DOHH2 (cell line): ENCODE results near the gene ACTA2.

Experiments
- EZH2phosphoT487 ChIP-seq: fragments of 200-600 bp; sonication (generic); IDR thresholded peaks from 2 replicates; pipeline ENCODE4 v1.6.1; 2017; ENCODE audit warnings: borderline replicate concordance, mild to moderate bottlenecking, antibody characterized with exemption, low read length, moderate library complexity, mixed read lengths
- TF ChIP-seq, protein P1 (sequence below): fragments of 200-600 bp; sonication (generic); IDR thresholded peaks from one replicate; pipeline ENCODE4 v1.5.1; 2014; ENCODE audit warnings: antibody characterized with exemption, mild to moderate bottlenecking, low read depth, low read length; ENCODE audit not compliant: poor library complexity, severe bottlenecking

DNA sequence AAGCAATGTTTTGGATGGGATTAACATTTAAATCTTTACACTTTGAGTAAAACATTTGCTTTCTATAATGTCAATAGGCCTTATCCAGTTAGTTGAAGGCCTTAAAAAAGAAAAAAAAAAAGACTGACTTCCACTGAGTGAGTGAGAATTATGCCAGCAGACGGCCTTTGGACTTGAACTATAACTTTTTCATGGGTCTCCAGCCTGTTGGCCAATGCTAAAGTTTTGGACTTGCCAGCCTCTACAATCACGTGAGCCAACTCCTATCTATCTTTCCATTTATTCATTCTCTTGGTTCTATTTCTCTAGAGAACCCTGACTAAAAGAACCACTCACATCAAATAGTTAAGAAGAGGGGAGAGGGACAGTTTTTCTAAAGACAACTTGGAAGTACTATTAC, 35.3 kb upstream of the ACTA2 start:
- TF ChIP-seq, protein P1, sequence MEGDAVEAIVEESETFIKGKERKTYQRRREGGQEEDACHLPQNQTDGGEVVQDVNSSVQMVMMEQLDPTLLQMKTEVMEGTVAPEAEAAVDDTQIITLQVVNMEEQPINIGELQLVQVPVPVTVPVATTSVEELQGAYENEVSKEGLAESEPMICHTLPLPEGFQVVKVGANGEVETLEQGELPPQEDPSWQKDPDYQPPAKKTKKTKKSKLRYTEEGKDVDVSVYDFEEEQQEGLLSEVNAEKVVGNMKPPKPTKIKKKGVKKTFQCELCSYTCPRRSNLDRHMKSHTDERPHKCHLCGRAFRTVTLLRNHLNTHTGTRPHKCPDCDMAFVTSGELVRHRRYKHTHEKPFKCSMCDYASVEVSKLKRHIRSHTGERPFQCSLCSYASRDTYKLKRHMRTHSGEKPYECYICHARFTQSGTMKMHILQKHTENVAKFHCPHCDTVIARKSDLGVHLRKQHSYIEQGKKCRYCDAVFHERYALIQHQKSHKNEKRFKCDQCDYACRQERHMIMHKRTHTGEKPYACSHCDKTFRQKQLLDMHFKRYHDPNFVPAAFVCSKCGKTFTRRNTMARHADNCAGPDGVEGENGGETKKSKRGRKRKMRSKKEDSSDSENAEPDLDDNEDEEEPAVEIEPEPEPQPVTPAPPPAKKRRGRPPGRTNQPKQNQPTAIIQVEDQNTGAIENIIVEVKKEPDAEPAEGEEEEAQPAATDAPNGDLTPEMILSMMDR = no peak
- no peak for TF ChIP-seq EZH2phosphoT487
